Neural crest cell (in vitro differentiated cells): ENCODE results near the gene MKRN1. TPM values are rescaled to one million over a fixed set of nuclear protein-coding genes. Genes with fewer than 3 reads are reported as not detected.

ENCODE experiments used
- DNase-seq: peaks from one replicate; pipeline ENCODE4 v3.0.0; 2021; ENCODE audit warnings: low read depth, mixed read lengths, low spot score
- H3K27ac Mint-ChIP-seq: one replicate; pipeline ENCODE4 v1.8.0; 2021; ENCODE audit warnings: mild to moderate bottlenecking, mixed read lengths; ENCODE audit not compliant: unreplicated experiment
- H3K27me3 Mint-ChIP-seq: 2 replicates; pipeline ENCODE4 v1.8.0; 2021; ENCODE audit warnings: low read depth, mild to moderate bottlenecking, mixed read lengths
- H3K36me3 Mint-ChIP-seq: 2 replicates; pipeline ENCODE4 v1.8.0; 2021; ENCODE audit warnings: low read depth, mild to moderate bottlenecking, mixed read lengths
- H3K4me1 Mint-ChIP-seq: 2 replicates; pipeline ENCODE4 v1.8.0; 2021; ENCODE audit warnings: mixed read lengths
- H3K4me3 Mint-ChIP-seq: one replicate; pipeline ENCODE4 v1.8.0; 2021; ENCODE audit warnings: mild to moderate bottlenecking, mixed read lengths
- H3K9me3 Mint-ChIP-seq: 2 replicates; pipeline ENCODE4 v1.8.0; 2021; ENCODE audit warnings: mixed read lengths
- total RNA-seq: library from RNA; stranded (reverse); gene quantifications from 2 replicates; pipeline ENCODE4 v1.2.1, GENCODE V29; 2021
- TF ChIP-seq, protein P1 (sequence below): fragments of 200-600 bp; sonication (generic); conservative IDR thresholded peaks from 2 replicates; pipeline ENCODE4 v1.5.0; 2021; ENCODE audit warnings: antibody characterized with exemption, mild to moderate bottlenecking

MKRN1 gene
- total RNA-seq, 1 donor from 2014 or later, result 81.2 TPM

- H3K9me3 Mint-ChIP-seq, result no peaks in the 10 kb centered on the region
- H3K4me1 Mint-ChIP-seq, result no peaks in the 10 kb centered on the region
- no peak for DNase-seq
- TF ChIP-seq, protein P1, sequence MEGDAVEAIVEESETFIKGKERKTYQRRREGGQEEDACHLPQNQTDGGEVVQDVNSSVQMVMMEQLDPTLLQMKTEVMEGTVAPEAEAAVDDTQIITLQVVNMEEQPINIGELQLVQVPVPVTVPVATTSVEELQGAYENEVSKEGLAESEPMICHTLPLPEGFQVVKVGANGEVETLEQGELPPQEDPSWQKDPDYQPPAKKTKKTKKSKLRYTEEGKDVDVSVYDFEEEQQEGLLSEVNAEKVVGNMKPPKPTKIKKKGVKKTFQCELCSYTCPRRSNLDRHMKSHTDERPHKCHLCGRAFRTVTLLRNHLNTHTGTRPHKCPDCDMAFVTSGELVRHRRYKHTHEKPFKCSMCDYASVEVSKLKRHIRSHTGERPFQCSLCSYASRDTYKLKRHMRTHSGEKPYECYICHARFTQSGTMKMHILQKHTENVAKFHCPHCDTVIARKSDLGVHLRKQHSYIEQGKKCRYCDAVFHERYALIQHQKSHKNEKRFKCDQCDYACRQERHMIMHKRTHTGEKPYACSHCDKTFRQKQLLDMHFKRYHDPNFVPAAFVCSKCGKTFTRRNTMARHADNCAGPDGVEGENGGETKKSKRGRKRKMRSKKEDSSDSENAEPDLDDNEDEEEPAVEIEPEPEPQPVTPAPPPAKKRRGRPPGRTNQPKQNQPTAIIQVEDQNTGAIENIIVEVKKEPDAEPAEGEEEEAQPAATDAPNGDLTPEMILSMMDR, result no peak
- H3K4me3 Mint-ChIP-seq, result no peak overlapping the region
- peaks cover 14% of the 10 kb centered on the region for H3K36me3 Mint-ChIP-seq
- no peaks in the 10 kb centered on the region for H3K27me3 Mint-ChIP-seq
- peak overlapping the region; percentile 24 for H3K27ac Mint-ChIP-seq
These were observed 27.6 kb downstream of the MKRN1 start for GRCh38 chr7:140451716-140452115.

DNA sequence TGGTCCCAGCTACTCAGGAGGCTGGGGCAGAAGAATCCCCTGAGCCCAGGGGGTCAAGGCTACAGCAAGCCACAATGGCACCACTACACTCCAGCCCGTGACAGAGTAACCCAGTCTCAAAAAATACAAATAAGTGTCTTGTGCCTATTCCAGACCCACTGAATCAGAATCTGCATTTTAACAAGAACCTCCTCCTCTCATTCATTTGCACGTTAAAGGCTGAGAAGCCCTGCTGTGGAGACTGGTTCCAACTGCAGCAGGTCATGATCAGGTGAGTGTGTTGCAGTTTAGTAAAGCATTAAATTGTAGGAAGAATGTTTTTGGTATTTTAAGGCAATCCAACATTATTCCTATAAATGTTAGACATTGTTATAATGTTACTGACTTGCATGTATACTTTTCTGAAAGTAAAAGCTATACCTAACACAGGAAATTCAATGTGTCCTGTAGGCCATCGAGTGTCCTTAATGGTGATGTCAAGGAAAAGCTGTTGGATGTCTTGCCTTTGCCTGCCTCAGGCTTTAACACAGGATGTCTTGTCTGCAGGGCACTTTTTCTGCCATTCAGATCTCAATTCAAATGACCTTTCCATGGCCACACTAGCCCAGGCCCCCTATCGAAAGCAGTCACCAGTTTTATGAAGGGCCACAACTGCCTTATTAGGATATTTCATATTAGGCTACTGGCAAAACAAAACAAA lies 30.4 kb downstream of the MKRN1 start:
- no peaks in the 10 kb centered on the region for H3K27me3 Mint-ChIP-seq
- TF ChIP-seq, protein P1, result no peak
- no peak for DNase-seq
- H3K27ac Mint-ChIP-seq, result no peak overlapping the region
- no peak overlapping the region for H3K4me3 Mint-ChIP-seq
- no peaks in the 10 kb centered on the region for H3K9me3 Mint-ChIP-seq
- H3K4me1 Mint-ChIP-seq, result no peaks in the 10 kb centered on the region
- H3K36me3 Mint-ChIP-seq, result peaks cover 6% of the 10 kb centered on the region

- TF ChIP-seq, protein P1, result no peak
- no peak overlapping the region for H3K4me3 Mint-ChIP-seq
- no peaks in the 10 kb centered on the region for H3K9me3 Mint-ChIP-seq
- H3K27ac Mint-ChIP-seq, result no peak overlapping the region
- H3K27me3 Mint-ChIP-seq, result no peaks in the 10 kb centered on the region
- H3K36me3 Mint-ChIP-seq, result peaks cover 6% of the 10 kb centered on the region
- no peaks in the 10 kb centered on the region for H3K4me1 Mint-ChIP-seq
- DNase-seq, result no peak
These were observed 31.5 kb downstream of the MKRN1 start for GRCh38 chr7:140447841-140448240.

- peaks cover 3% of the 10 kb centered on the region for H3K36me3 Mint-ChIP-seq
- H3K9me3 Mint-ChIP-seq, result no peaks in the 10 kb centered on the region
- H3K4me1 Mint-ChIP-seq, result no peaks in the 10 kb centered on the region
- no peaks in the 10 kb centered on the region for H3K27me3 Mint-ChIP-seq
- no peak for DNase-seq
- H3K4me3 Mint-ChIP-seq, result no peak overlapping the region
- no peak overlapping the region for H3K27ac Mint-ChIP-seq
- TF ChIP-seq, protein P1, result no peak
These were observed 32.8 kb downstream of the MKRN1 start for GRCh38 chr7:140446467-140446866.

DNA sequence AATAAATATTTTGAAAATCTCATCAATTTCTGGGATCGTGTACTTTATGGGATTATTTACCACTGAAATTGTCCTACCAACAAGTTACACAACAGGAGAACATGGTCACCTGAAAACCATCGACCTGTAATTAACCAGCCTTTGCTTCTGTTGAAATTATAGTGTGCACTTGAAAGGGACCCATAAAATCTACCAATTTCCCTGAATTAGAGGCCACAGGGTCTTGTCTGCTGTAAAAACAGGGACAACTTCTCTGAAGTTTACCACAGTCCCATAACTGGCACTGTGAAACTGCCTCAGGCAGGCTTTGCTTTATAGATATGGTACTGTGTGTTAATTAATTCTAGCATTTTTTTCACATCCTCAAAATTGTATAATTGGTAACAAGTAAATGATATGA lies 37.8 kb downstream of the MKRN1 start:
- TF ChIP-seq, protein P1, result no peak
- DNase-seq, result no peak
- Mint-ChIP-seq H3K36me3 (peaks cover under 1% of the 10 kb centered on the region), H3K27ac (no peak overlapping the region), H3K4me3 (no peak overlapping the region), H3K4me1 (no peaks in the 10 kb centered on the region), H3K27me3 (no peaks in the 10 kb centered on the region), H3K9me3 (no peaks in the 10 kb centered on the region)
